Stimulated activated CD8-positive, alpha-beta memory T cell treated with anti-CD3 and anti-CD28 coated beads, Interleukin-12 subunit alpha, Interleukin-12 subunit beta, amount 100 ng/mL, for 1 hour (primary cell): ENCODE data around the gene CTSF.
"Not testable (repeated sequence)": the region's sequence is repeated elsewhere in the genome, so short reads cannot be mapped to it uniquely, and the experiment has no call there.

ENCODE experiments used
- DNase-seq: peaks from one replicate; pipeline ENCODE4 v3.0.0-alpha.2; 2020; ENCODE audit warnings: low read depth

The CTSF gene

DNA sequence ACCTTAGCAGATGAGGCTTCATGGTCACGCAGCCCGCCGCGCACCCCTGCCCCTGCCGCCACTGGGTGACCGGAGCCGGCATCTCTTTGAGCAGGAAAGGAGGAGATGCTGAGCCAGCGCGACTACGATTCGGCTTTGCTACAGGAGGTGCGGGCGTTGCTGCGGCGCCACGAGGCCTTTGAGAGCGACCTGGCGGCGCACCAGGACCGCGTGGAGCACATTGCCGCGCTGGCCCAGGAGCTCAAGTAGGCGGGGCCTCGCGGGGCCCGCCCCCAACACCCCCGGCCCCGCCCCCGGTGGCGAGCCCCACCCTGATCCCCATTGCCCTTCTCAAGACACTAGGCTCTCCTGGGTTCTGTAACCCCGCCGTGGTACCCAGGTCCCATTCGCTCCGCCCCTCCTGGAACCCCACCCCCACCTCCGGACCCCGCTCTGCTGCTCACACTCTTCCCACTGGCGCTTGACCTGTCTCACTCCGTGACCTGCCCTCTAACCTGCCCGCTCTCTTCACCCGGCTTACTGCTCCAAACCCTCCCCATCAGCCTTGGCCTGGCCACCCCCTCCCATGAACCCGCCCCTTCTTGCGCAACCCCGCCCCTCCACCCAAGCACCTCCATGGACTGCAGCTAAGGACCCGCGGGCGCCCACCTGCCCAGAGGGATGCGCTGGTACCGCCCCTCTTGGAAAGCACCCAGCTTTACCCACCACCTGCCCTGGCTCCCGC lies 9.1 kb downstream of the CTSF start:
- DNase-seq, result no peak

- no peak for DNase-seq
Measured at GRCh38 chr11:66557733-66558326, 10.6 kb downstream of the CTSF start.

DNA sequence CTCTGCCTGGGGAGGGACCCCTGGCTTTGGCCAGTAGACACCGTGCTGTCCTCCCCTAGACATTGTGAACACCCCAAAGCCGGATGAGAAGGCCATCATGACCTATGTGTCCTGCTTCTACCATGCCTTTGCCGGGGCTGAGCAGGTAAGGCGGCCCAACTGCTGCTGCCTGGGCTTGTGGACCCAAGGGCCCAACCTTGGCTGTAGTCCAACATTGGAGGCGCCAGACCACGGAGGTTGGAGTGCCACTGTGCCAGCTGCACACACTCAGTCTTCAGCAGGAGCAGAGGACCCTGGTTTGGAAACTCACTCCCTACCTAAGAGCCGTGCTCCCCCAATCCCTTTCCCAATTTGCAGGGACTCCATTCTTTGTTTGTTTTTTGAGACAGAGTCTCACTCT lies 12.3 kb downstream of the CTSF start:
- DNase-seq, result no peak

- DNase-seq, result no peak
Measured at GRCh38 chr11:66555416-66555815, 13.0 kb downstream of the CTSF start.

GRCh38 chr11:66554602-66555001 lies 13.8 kb downstream of the CTSF start:
- no peak for DNase-seq

GRCh38 chr11:66550887-66551286 lies 17.5 kb downstream of the CTSF start:
- no peak for DNase-seq

GRCh38 chr11:66549696-66550095 lies 18.7 kb downstream of the CTSF start:
- no peak for DNase-seq

DNA sequence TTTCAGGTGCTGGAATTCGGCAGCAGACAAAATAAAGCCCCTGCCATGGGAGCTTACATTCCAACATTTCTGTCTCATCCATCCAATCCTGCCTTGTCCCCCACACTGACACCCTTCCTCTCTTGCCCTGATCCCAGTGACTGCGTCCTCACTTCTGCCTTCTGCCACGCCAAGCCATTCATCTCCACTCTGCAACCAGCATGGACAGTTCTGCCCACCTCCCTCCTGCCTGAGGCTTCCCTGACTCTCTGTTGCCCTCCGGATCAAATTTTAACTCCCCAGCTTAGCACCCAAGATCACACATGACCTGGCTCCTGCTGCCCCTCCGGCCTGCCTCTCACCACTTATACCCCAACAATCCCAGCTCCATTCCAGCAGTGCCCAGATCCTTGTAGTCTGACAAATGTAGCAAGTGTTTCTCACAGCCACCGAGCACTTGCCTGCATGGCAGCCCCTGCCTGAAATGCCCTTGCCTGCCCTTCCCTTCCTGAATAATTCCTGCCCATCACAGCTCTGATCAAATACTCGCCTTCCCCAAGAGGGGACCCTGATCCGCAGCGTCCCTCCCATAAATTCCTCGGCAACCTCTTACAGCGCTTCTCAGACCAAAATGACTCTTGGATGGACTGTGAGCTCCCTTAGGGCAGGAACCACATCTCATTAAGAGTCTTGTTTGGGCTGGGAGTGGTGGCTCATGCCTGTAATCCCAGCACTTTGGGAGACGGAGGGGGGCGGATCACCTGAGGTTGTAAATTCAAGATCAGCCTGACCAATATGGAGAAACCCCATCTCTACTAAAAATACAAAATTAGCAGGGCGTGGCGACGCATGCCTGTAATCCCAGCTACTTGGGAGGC lies 19.4 kb downstream of the CTSF start:
- no peak for DNase-seq

GRCh38 chr11:66548041-66548440 lies 20.4 kb downstream of the CTSF start:
- DNase-seq, result no peak

GRCh38 chr11:66547662-66548009 lies 20.8 kb downstream of the CTSF start:
- DNase-seq, result no peak

- DNase-seq, result no peak
Measured at GRCh38 chr11:66546966-66547661, 21.3 kb downstream of the CTSF start.

- DNase-seq, result no peak
Measured at GRCh38 chr11:66546368-66546965, 21.9 kb downstream of the CTSF start, which contains the start of gene ACTN3. TSS of gene ACTN3 (plus strand) at chr11:66546903. CDS start at chr11:66546938, 35 bp downstream.

DNA sequence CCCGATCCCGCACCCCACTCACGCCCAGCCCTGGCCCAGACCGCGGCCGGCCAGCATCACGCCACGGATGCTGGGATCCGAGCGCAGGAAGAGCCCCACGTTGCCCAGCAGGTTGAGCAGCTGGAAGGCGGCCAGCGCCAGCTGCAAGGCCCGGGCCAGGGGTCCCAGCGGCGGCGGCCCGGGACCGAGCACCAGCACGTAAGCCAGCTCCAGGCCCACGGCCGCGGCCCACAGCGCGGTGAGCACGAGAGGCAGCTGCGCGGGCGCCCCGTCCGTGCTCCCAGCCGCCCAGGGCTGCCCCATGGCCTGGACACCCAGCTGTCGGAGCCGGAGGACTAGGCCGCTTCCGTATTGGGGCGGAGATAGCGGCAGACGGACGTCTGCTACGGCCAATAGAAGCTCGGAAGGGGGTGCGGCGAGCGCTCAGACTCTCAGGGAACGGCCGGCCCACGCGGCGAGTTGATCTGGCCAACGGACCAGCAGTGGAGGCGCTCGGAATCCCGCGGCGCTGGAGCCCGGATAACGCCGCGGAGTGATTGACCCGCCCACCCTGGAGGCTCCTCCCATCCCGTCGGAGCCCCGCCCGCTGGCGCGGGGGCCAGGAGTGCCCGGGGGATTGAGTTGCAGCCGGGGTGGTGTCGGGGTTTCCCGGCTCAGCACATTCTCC lies 22.6 kb downstream of the CTSF start, which contains the start of gene ZDHHC24:
ZDHHC24 (minus strand) TSS at position 348 of the 667 bp plus-strand sequence; CDS start at position 303, 45 bp downstream.
- peak; percentile 59 for DNase-seq

GRCh38 chr11:66544952-66545351 lies 23.5 kb downstream of the CTSF start:
- not testable (repeated sequence) for DNase-seq

DNA sequence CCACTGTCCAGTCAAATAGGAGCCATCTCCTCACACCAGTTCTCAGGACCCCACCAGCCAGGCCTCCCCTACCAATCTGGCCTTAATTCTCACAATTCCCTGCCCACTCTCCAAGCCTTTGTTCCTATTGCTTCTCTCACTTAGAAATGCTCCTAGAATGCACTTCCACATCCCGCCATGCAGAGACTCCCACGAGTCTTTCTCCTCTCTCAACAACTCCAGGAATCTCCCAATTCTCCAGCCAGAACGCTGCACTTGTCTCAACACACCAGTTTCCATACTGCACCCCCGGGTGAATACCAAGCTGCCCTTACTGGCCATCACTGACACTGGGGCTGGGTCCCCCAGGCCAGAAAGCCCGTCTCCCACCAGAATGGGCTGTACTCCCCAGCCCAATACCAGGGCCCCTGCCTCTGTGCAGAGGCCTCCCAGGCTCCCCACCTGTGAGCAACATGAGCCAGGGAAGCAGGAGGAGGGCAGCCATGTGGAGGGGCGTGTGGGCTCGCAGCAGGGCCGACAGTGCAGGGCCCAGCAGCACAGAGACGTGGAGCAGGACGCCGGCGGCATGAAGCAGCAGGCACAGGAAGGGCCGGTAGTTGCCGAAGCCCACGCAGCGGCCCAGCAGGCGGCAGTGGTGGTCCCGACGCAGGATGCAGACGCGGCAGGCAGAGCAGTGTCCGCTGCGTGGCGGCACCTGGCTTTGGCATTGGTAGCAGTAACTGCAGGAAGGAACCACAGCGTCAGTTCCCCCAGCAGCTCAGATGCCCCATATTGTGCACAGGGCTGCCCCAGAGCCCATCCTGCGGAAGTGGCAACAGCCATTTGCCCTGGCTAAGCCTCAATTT lies 24.9 kb downstream of the CTSF start:
- DNase-seq, result peak; percentile 45

GRCh38 chr11:66542362-66542761 lies 26.0 kb downstream of the CTSF start:
- DNase-seq, result no peak

GRCh38 chr11:66541892-66542291 lies 26.5 kb downstream of the CTSF start:
- no peak for DNase-seq

DNA sequence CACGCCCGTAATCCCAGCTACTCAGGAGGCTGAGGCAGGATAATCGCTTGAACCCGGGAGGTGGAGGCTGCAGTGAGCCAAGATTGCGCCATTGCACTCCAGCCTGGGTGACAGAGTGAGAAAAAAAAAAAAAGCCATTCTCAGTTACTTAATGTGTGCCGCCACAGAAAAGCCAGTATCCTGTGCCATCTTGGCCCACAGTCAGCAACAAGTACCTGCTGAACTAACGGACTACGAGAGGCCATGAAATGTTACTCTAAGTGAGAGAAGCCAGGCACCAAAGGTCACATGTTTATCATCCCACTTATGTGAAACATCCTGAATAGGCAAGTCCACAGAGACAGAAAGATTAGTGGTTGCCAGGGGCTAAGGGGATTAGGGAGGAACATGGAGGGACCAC lies 27.8 kb downstream of the CTSF start:
- DNase-seq, result not testable (repeated sequence)

DNA sequence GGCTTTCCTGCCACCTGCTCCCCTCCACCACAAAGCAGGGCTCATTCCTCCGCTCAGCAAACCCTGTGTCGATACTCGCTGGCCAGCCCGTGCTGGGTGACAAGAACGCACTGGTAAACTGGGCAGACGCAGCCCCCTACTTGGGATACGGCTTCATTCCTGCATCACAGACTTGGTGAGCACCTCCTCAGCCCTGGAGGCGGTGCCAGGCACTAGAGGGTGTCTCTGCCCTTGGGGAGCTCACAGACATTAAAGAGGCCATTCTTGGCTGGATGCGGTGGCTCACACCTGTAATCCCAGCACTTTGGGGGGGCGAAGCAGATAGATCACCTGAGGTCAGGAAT lies 28.6 kb downstream of the CTSF start:
- DNase-seq, result no peak

DNA sequence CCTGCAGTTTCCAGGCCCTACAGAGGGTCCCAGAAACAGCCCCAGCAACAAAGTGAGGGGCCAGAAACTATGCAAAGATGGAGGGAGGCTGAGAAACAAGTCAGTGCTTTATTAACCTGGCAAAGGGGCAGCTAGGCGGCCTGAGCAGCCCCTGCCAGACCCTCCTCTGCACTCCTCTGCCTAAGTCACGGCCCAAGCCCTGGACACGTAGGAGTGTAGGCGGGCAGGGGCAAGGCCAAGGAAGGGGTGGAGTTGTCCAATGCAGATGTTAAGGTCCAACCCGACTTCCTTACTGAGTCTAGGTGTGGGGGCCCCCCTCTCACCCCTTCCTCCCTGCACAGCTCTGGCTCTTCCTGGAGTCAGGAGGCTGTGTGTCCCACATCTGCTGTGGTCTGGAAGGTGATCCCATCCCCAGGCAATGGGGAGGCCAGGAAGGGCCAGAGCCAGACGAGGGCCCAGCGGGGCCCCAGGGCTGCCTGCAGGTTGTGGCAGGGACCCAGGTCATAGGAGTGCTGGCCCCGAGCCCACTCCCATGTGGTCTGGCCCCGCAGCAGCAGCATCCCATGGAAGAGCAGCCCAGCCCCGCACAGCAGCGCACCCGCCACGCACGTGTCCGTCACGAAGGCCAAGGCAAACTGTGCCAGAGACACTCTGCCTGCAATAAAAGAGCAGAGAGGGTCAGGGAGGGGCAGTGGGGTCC lies 29.1 kb downstream of the CTSF start:
- no peak for DNase-seq
